HG03457 (cell line): ENCODE data around the gene EIF4G1.
A peak's percentile ranks its signal among the peaks of the same experiment; 100 is the strongest.

Source experiments
- ATAC-seq: cut with Tn5 transposase; IDR thresholded peaks from one replicate; pipeline ENCODE4 v1.9.1; 2021; ENCODE audit warnings: moderate number of reproducible peaks; ENCODE audit not compliant: unreplicated experiment

EIF4G1 gene

DNA sequence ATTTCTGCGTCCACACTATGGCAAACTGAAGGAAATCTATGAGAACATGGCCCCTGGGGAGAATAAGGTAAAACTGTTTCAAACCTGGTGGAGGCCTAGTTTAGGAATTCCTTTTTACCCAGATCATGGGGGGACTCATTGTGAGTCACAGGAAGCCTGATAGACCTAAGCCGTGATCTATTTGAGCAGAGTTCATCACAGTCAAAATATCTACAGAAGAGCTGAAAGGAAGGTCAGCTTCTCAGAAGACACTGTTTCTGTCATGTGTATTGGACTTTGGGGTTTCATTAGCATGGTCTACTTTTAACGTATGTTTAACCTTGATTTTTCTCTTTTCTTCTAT is 14.1 kb upstream of the EIF4G1 start:
- no peak for ATAC-seq

DNA sequence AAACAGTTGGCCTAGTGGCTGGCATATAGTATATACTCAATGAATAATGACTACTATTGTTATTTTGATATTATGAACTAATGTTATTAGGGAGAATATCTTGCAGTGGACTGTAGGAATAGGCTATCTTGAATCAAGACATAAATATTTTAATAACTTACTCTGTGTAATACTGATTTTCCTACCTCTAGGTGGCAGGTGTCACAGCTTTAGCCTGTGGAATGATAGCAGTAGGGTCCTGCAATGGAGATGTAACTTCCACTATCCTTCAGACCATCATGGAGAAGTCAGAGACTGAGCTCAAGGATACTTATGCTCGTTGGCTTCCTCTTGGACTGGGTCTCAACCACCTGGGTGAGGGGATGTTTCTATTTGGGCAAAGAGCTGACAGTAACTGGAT is 8.8 kb upstream of the EIF4G1 start:
- ATAC-seq = no peak

DNA sequence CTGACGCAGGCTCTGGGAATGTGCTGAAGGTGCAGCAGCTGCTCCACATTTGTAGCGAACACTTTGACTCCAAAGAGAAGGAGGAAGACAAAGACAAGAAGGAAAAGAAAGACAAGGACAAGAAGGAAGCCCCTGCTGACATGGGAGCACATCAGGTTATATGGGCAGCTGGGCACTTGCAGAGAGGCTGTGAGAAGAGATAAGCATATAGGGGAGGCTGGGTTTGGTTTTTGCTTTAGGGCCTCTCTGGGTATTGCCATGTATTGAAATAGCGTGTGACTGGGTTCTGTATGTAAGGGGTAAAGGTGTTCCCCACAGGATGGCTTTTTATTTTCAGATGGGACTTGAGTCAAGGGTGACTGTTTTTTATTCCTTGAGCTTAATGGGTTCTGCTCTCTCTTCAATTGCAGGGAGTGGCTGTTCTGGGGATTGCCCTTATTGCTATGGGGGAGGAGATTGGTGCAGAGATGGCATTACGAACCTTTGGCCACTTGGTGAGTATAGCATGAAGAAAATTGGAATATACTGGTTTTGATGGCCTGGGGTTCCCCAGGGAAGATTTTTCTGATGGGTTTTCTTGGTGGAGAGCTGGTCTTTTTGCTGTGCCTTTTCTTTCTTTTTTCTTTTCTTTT is 7.9 kb upstream of the EIF4G1 start:
- ATAC-seq = no peak

DNA sequence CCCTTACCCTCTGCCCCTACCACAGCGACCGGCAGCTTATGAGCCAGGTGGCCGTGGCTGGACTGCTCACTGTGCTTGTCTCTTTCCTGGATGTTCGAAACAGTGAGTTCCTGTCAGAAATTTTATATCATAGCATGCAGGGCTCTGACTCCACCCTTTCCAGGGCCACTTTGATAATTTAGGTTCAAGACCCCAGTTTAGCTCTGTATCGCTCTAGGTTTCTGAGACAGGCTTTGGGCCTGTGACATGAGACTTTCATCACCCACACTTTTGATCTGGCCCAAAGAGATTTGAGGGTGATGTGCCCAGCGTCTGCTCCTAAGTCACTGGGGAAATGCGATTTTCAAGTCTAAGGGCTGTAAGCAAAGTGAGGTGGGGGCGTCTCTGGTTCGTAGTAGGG is 6.5 kb upstream of the EIF4G1 start:
- no peak for ATAC-seq

DNA sequence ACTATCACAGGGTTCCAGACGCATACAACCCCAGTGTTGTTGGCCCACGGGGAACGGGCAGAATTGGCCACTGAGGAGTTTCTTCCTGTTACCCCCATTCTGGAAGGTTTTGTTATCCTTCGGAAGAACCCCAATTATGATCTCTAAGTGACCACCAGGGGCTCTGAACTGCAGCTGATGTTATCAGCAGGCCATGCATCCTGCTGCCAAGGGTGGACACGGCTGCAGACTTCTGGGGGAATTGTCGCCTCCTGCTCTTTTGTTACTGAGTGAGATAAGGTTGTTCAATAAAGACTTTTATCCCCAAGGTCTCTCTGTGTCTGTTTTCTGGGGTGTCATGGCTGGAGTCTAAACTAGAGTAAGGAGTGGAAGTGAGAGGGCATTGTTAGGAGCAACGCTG is 5.7 kb upstream of the EIF4G1 start:
- ATAC-seq = no peak

DNA sequence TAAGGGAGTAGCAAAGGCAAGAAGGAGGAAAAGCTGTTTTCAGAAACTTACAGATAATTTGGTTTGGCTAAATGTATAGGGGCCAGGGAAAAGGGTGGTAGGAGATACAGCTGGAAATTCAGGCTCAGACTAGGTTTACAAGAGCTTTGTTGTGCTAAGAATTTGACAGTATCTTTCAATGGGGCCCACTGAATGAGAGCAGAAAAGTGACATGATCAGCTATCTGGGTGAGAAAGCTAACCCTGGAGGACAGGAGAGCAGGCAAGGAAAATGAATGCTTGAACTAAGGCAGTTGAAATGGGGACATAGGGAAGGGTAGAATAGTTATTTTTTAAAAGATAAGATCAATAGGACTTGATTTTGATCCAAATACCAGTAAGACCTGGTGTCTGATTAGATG is 2.8 kb upstream of the EIF4G1 start:
- ATAC-seq = no peak

DNA sequence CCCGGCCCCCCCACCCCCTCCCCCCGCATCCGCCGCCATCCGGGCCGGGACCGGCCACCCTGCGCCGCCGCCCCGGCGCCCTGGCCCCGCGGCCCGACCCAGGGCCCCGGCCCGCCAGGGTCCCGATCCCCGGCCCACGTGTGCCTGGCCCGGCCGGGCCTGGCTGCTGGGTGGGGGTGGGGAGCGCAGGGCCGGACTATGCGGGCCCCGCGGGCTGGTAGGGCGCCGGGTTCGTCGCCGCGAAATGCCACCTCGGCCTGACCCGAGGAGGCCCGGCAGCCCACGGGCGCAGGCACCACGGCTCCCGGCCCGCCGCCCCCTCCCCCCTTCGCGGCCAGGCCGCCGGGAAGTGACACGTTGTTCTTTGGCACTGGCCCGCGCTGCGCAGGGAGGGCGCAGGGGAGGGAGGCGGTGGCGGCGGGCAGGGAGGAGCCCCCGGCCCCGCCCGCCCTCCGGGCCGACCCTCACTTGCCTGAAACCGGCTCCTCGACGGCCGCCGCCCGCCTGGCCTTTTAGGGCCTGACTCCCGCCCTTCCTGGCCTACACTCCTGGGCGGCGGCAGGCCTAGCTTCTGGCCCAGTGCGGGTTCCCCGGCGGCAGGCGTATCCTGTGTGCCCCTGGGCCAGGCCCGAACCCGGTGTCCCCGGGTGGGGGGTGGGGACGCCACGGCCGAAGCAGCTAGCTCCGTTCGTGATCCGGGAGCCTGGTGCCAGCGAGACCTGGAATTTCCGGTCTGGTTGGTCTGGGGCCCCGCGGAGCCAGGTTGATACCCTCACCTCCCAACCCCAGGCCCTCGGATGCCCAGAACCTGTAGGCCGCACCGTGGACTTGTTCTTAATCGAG is 515 bp downstream of the EIF4G1 start:
- ATAC-seq = peak; percentile 16

DNA sequence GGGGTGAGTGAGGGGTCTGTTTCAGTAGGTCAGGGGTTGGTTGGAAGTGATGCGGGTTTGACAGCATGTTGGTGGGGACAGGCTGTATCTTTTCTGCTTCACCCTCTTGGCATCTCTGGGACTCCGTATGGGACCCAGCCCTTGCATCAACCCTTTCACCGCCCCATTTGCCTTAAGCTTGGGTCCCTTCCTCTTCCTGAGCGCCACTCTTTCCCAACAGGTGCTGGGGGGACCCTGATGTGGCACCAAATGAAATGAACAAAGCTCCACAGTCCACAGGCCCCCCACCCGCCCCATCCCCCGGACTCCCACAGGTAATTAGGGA is 1.1 kb downstream of the EIF4G1 start:
- peak; percentile 1 for ATAC-seq

DNA sequence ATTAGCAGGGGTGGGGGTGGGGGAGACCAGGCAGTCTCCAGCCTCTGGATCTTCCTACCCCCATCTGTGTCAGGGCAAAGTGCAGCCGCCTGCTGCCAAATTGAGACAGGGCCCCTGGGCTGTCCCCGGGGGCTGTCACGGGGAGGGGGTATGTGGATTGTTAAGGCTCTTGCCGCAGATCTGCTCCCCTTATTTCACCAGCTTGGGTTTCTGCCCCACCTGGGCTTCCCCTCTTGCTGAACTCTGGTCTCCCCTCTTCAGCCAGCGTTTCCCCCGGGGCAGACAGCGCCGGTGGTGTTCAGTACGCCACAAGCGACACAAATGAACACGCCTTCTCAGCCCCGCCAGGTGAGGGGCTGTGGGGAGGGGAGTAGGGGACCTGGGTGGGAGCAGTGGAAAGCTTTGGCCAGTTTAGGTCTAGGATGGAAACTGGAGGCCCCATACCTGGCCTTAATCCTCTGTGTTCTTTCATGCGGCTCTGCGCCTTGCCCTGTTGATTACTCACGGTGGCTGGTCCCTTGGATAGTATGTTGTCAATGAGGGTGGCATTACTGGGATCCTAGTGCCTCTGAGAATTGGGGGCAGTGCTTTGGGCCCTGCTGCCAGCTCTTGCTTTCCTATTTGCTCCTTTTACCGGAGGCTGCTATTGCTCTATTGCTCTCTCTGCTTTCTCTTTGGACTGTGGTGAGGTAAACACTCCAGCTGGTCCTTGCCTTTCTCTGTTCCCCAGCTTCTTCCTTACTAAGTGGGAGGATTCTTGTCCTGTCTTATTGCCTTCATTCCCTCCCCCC is 1.7 kb downstream of the EIF4G1 start:
- no peak for ATAC-seq

DNA sequence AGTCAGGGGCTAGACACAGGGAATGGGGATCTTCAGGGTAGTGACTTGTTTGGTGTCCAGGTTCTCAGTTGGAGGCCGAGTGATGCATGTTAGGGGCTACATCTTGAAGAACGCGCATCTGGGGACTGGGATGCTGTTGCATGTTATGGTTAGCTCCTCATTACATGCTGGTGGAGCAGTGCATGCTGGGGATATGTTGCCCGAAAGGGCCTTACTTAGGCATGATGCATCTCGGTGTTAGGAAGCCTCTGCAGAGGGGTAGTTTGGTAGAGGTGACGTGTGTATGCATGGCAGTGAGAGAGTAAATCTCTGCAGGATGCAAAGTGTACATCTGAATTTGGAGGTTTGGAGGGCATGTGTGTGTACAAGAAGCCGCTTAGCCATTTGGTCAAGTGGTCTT is 2.4 kb downstream of the EIF4G1 start:
- ATAC-seq = no peak

DNA sequence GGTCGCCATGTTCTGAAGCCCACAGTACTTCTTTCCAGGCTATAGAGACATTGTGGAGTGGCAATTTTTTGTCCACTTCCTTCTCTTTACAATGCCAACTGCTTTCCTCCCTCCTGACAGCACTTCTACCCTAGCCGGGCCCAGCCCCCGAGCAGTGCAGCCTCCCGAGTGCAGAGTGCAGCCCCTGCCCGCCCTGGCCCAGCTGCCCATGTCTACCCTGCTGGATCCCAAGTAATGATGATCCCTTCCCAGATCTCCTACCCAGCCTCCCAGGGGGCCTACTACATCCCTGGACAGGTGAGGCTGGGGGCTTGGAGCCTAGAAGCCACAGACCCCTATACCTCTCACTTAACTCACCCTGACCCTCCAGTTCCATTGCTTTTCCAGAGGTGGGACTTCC is 2.8 kb downstream of the EIF4G1 start:
- ATAC-seq = no peak

DNA sequence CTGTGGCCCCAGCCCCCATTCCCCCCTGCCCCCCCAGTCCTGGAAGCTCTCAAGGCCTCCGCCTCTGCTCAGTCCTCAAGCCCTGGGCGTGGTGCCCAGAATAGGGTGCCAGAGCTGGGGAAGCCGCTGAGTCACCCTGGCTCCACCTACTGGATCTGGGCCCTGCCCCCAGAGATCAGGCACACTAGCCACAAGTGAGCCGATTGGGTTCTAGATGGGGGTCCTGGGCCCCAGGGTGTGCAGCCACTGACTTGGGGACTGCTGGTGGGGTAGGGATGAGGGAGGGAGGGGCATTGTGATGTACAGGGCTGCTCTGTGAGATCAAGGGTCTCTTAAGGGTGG is 5.7 kb downstream of the EIF4G1 start:
- ATAC-seq = no peak

DNA sequence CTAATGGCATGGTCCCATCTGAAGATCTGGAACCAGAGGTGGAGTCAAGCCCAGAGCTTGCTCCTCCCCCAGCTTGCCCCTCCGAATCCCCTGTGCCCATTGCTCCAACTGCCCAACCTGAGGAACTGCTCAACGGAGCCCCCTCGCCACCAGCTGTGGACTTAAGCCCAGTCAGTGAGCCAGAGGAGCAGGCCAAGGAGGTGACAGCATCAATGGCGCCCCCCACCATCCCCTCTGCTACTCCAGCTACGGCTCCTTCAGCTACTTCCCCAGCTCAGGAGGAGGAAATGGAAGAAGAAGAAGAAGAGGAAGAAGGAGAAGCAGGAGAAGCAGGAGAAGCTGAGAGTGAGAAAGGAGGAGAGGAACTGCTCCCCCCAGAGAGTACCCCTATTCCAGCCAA is 7.3 kb downstream of the EIF4G1 start:
- no peak for ATAC-seq

DNA sequence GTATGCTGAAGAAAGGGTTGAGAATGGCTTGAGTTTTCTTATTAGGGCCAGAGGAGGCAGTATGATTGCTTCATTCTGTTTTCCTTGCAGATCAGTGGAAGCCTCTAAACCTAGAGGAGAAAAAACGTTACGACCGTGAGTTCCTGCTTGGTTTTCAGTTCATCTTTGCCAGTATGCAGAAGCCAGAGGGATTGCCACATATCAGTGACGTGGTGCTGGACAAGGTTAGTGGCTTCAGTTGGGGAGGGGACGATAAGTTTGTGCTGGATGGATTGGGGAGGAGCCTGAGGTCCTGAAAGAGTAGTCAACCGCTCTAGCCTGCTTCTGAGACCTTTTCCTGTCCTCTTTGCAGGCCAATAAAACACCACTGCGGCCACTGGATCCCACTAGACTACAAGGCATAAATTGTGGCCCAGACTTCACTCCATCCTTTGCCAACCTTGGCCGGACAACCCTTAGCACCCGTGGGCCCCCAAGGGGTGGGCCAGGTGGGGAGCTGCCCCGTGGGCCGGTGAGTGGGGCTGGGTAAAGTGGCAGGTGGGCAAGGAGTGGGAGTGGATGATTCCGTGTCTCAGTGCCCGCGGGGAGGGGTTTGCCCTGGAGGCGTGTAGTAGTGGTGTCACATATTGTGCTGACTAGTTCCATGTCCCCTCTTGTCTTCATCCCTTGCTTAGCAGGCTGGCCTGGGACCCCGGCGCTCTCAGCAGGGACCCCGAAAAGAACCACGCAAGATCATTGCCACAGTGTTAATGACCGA is 8.5 kb downstream of the EIF4G1 start:
- no peak for ATAC-seq

DNA sequence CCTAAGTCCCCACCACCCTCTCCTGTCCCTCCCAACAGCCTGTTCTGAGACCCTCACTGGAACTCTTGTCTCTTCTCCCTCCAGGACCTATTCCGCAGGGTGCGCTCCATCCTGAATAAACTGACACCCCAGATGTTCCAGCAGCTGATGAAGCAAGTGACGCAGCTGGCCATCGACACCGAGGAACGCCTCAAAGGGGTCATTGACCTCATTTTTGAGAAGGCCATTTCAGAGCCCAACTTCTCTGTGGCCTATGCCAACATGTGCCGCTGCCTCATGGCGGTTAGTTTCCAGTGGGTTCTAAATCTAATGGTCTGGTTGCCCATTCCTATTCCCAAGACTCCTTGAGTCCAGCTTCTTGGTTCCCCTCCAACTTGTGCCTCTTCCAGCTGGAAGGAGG is 9.3 kb downstream of the EIF4G1 start:
- no peak for ATAC-seq

DNA sequence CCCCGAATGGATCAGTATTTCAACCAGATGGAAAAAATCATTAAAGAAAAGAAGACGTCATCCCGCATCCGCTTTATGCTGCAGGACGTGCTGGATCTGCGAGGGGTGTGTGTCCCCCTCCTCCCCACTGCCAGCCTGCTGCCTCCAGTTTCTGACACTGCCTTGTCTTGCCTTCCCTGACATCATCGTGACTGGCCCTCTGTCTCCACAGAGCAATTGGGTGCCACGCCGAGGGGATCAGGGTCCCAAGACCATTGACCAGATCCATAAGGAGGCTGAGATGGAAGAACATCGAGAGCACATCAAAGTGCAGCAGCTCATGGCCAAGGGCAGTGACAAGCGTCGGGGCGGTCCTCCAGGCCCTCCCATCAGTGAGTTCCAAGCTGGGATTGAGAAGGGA is 10.9 kb downstream of the EIF4G1 start:
- ATAC-seq = no peak

DNA sequence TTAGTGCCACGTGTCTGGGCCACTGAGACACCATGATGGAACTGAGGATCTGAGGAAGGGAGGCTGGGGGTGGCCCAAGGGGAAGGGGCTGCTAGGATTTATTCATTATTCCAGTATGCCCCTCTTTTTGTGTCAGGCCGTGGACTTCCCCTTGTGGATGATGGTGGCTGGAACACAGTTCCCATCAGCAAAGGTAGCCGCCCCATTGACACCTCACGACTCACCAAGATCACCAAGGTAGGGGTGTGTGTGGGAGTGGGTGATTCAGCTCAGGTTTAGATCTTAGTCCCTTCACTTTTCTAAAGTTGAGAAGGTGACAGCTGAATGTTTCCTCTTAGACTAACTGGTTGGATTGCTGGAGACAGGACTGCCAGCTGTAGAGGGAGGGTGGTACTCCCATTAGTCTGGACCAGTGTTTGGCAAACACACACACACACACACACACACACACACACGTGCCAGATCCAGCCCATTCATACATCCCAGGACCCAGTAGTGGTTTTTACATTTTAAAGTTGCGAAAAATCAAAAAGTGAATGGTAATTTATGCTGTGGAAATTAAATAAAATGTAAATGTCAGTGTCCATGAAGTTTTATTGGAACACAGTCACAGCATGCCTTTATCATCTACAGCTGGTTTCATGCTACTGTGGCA is 11.4 kb downstream of the EIF4G1 start:
- no peak for ATAC-seq

DNA sequence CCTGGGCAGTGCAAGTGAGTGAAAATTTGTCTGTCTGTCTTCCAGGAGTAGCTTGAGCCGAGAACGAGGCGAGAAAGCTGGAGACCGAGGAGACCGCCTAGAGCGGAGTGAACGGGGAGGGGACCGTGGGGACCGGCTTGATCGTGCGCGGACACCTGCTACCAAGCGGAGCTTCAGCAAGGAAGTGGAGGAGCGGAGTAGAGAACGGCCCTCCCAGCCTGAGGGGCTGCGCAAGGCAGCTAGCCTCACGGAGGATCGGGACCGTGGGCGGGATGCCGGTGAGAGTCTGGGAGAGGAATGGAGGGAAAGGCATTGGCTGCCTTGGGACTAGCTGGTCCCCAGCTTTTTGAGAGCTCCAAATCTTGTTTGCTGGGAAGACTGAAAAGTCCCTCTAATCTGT is 12.8 kb downstream of the EIF4G1 start:
- ATAC-seq = no peak

DNA sequence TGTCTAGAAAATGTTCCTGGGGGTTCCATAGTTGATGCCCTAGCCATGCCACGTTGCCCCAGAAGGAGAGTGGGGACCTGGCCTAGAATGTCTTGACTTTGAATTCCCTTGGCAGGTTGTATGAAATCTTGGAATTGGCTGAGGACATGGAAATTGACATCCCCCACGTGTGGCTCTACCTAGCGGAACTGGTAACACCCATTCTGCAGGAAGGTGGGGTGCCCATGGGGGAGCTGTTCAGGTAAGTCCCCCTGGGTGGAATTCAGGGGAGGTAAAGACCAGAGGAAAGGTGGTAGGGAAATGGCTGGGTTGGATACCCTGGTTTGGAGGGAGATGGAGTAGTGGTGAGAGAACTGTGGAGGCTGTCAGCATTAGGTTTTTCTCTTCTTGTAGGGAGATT is 14.1 kb downstream of the EIF4G1 start:
- no peak for ATAC-seq

DNA sequence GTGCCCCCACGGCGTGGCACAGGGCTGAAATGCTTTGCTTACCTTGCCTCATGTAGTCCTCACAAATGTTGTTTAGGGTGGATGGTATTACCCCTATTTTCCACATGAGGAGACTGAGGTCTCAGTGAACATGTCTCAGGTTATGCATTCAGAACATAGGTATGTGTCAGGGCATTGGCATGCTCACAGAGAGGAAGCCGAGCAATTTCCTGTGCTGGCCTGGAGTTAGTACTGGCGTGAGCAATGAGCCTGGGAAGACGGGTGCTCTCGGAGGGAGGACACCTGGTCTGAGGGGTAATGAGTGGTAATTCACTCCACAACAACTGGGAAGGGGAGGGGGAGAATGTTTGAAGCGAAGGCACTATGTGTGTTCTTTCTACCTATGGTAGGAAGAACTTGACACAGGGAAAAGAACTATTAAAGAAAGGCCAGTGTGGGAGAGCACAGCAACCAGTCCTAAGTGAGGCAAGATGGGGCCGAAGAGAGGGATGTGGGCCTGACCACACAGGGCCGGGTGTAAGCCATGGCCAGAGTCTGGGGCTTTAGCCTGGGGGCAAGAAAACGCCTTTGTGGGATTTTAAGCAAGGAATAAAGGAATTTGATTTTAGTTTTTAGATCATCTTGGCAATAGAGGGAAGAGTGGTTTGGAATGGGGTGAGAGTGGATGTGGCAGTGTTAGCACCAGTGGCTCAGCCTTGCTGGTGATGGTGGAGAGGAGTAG is 18.1 kb downstream of the EIF4G1 start:
- ATAC-seq = no peak
